HG03575 (cell line): ENCODE measurements around the gene MTCH2.

Source experiments
- ATAC-seq: cut with Tn5 transposase; IDR thresholded peaks from one replicate; pipeline ENCODE4 v1.9.1; 2021; ENCODE audit not compliant: unreplicated experiment, insufficient number of reproducible peaks, low FRiP score; ENCODE audit errors: extremely low read depth

MTCH2 gene

GRCh38 chr11:47571895-47572294, 70.5 kb downstream of the MTCH2 start:
- ATAC-seq: no peak

- ATAC-seq: no peak
Observed at GRCh38 chr11:47571357-47571729, 71.0 kb downstream of the MTCH2 start.

GRCh38 chr11:47570651-47571356, 71.6 kb downstream of the MTCH2 start:
- no peak for ATAC-seq

- no peak for ATAC-seq
Observed at GRCh38 chr11:47569646-47570045, 72.7 kb downstream of the MTCH2 start.
